OCI-LY1 (cell line): Measurements from ENCODE around the gene LRRC25.

Experiments
- H2AFZ ChIP-seq: fragments of 200-600 bp; sonication (generic), shearing (Covaris generic); 2 replicates; pipeline ENCODE4 v1.6.0; 2014; ENCODE audit warnings: antibody characterized with exemption, mild to moderate bottlenecking, low read length
- H3F3A ChIP-seq: fragments of 200-600 bp; sonication (generic), shearing (Covaris generic); 2 replicates; pipeline ENCODE4 v1.6.0; 2014; ENCODE audit warnings: mild to moderate bottlenecking, antibody characterized with exemption, low read length, moderate library complexity; ENCODE audit not compliant: insufficient read depth
- H3K27ac ChIP-seq: fragments of 200-600 bp; sonication (generic); 2 replicates; pipeline ENCODE4 v1.5.1; 2014; ENCODE audit warnings: low read length, mixed run types, mild to moderate bottlenecking, low read depth; ENCODE audit not compliant: poor library complexity, severe bottlenecking
- H3K27me3 ChIP-seq: fragments of 200-600 bp; sonication (generic); 2 replicates; pipeline ENCODE4 v1.6.0; 2014; ENCODE audit warnings: antibody characterized with exemption, mild to moderate bottlenecking, low read length, moderate library complexity; ENCODE audit not compliant: insufficient read depth
- H3K36me3 ChIP-seq: fragments of 200-600 bp; sonication (generic); 2 replicates; pipeline ENCODE4 v1.6.1; 2014; ENCODE audit warnings: mild to moderate bottlenecking, antibody characterized with exemption, low read length, moderate library complexity, mixed read lengths; ENCODE audit not compliant: insufficient read depth
- H3K4me1 ChIP-seq: fragments of 200-600 bp; sonication (generic); 2 replicates; pipeline ENCODE4 v1.5.1; 2014; ENCODE audit warnings: mild to moderate bottlenecking, low read length, moderate library complexity; ENCODE audit not compliant: insufficient read depth, severe bottlenecking
- H3K4me2 ChIP-seq: fragments of 200-600 bp; sonication (generic), shearing (Covaris generic); 2 replicates; pipeline ENCODE4 v1.6.1; 2014; ENCODE audit warnings: low read length
- H3K4me3 ChIP-seq: fragments of 200-600 bp; sonication (generic); 2 replicates; pipeline ENCODE4 v1.5.1; 2014; ENCODE audit warnings: low read length, low read depth, mild to moderate bottlenecking, mixed read lengths; ENCODE audit not compliant: poor library complexity, severe bottlenecking
- H3K79me2 ChIP-seq: fragments of 200-600 bp; shearing (Covaris generic); 2 replicates; pipeline ENCODE4 v1.6.1; 2016; ENCODE audit warnings: mixed run types, low read length, mixed read lengths; ENCODE audit not compliant: insufficient read depth
- H3K9ac ChIP-seq: fragments of 200-600 bp; sonication (generic), shearing (Covaris generic); 2 replicates; pipeline ENCODE4 v1.6.1; 2014; ENCODE audit warnings: mild to moderate bottlenecking, low read length, mixed read lengths
- H3K9me2 ChIP-seq: fragments of 200-600 bp; sonication (generic), shearing (Covaris generic); 2 replicates; pipeline ENCODE4 v1.6.1; 2014; ENCODE audit warnings: low read depth, mild to moderate bottlenecking, low read length, mixed read lengths
- H3K9me3 ChIP-seq: fragments of 200-600 bp; shearing (Covaris generic); 2 replicates; pipeline ENCODE4 v1.6.1; 2014; ENCODE audit warnings: low read length, mixed read lengths
- H4K20me1 ChIP-seq: fragments of 200-600 bp; sonication (generic), shearing (Covaris generic); 2 replicates; pipeline ENCODE4 v1.6.0; 2016; ENCODE audit warnings: mild to moderate bottlenecking, low read length; ENCODE audit not compliant: insufficient read depth
- EZH2 ChIP-seq: fragments of 200-600 bp; sonication (generic), shearing (Covaris generic); IDR thresholded peaks from 2 replicates; pipeline ENCODE4 v1.8.0; 2017; ENCODE audit warnings: borderline replicate concordance, mixed run types, mild to moderate bottlenecking, antibody characterized with exemption, low read length, moderate library complexity, mixed read lengths
- TF ChIP-seq, protein P1 (sequence below): fragments of 200-600 bp; sonication (generic), shearing (Covaris generic); IDR thresholded peaks from 2 replicates; pipeline ENCODE4 v1.5.1; 2017; ENCODE audit warnings: mild to moderate bottlenecking, antibody characterized with exemption, low read length, moderate library complexity, mixed read lengths

LRRC25 gene

DNA sequence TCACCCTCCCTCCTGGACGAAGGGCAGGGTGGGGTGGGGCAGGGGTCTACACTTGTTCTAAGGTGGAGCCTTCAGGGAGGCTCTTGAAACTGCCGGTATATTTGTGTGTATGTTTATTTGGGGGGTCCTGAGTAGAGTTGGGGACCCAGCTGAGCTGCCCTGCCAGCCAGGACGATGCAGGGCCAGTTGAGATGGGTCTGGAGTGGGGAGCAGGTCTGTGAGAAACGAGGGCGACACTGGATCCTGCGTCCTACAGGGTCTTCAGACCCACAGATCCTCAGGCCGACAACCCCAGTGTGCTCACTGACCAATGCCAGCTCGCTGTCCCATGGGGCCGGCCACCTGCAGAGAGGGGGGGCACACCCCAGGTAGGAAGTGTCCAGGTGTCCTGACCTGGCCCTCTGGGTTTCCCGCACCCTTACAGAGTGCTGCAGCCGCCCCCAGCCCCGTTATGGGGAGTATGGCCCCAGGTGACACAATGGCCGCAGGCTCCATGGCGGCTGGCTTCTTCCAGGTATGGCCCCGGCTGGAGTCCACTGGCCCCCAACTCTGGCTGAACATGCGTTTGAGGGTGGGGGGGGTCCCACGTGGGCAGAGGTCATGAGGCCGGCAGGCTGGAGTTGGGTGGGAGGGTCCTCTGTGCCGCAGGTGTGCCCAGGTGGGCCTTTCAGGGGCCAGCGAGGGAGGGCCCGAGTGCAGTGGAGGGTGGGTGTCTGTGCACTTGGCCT lies 33.2 kb upstream of the LRRC25 start:
- no peak overlapping the region for H2AFZ ChIP-seq
- H3K9ac ChIP-seq = no peak overlapping the region
- no peaks in the 10 kb centered on the region for H3K9me3 ChIP-seq
- H3K79me2 ChIP-seq = no peaks in the 10 kb centered on the region
- TF ChIP-seq, protein P1, sequence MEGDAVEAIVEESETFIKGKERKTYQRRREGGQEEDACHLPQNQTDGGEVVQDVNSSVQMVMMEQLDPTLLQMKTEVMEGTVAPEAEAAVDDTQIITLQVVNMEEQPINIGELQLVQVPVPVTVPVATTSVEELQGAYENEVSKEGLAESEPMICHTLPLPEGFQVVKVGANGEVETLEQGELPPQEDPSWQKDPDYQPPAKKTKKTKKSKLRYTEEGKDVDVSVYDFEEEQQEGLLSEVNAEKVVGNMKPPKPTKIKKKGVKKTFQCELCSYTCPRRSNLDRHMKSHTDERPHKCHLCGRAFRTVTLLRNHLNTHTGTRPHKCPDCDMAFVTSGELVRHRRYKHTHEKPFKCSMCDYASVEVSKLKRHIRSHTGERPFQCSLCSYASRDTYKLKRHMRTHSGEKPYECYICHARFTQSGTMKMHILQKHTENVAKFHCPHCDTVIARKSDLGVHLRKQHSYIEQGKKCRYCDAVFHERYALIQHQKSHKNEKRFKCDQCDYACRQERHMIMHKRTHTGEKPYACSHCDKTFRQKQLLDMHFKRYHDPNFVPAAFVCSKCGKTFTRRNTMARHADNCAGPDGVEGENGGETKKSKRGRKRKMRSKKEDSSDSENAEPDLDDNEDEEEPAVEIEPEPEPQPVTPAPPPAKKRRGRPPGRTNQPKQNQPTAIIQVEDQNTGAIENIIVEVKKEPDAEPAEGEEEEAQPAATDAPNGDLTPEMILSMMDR = no peak
- TF ChIP-seq EZH2 = no peak
- H3K9me2 ChIP-seq = no peaks in the 10 kb centered on the region
- no peaks in the 10 kb centered on the region for H3K36me3 ChIP-seq
- no peaks in the 10 kb centered on the region for H3F3A ChIP-seq
- no peaks in the 10 kb centered on the region; the same call in 1 of the 2 replicates for H3K27me3 ChIP-seq
- no peak overlapping the region for H3K4me2 ChIP-seq
- no peak overlapping the region for H3K27ac ChIP-seq
- H4K20me1 ChIP-seq = no peaks in the 10 kb centered on the region
- peaks cover 24% of the 10 kb centered on the region for H3K4me1 ChIP-seq
- no peak overlapping the region for H3K4me3 ChIP-seq

DNA sequence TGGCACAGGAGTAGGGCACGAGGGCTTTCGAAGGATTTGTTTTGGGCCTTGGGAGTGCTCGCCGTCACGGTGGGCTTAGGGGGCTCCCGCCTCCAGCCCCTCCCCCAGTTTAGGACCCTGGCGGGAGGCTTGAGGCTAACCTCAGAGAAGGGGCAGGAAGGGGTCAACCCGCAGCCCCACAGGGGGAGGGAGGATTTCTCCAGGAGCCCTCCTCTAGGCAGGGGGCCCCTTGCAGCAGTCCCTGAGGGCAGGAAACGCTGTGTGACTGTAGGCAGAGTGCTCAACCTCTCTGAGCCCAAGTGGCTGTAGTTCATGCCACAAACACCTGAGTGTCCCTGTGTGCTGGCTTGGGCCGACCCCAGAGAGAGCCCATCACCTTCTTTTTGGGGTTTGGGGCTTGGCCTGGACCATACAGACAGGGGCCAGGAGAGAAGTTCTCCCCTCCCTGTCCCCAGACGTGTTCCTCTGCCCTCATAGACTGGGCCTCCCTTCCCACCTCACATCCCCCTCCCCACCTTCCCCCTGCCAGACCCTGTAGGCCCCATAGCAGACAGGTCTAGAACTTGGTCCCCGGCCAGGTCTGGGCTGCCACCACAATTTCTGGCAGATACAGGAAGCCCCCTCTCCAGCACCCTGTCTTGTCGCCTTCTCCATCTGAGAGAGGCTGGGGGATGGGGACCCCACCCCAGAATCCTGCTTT lies 32.4 kb upstream of the LRRC25 start:
- peak overlapping the region; percentile 52 for H3K4me3 ChIP-seq
- peak overlapping the region; percentile 66 for H3K4me2 ChIP-seq
- no peaks in the 10 kb centered on the region for H3F3A ChIP-seq
- H3K27me3 ChIP-seq = no peaks in the 10 kb centered on the region; the same call in 1 of the 2 replicates
- no peaks in the 10 kb centered on the region for H4K20me1 ChIP-seq
- H3K9me2 ChIP-seq = no peaks in the 10 kb centered on the region
- TF ChIP-seq, protein P1 = no peak
- TF ChIP-seq EZH2 = no peak
- no peak overlapping the region for H2AFZ ChIP-seq
- peaks cover 24% of the 10 kb centered on the region for H3K4me1 ChIP-seq
- H3K9ac ChIP-seq = no peak overlapping the region
- H3K79me2 ChIP-seq = no peaks in the 10 kb centered on the region
- H3K9me3 ChIP-seq = no peaks in the 10 kb centered on the region
- H3K27ac ChIP-seq = no peak overlapping the region
- no peaks in the 10 kb centered on the region for H3K36me3 ChIP-seq

DNA sequence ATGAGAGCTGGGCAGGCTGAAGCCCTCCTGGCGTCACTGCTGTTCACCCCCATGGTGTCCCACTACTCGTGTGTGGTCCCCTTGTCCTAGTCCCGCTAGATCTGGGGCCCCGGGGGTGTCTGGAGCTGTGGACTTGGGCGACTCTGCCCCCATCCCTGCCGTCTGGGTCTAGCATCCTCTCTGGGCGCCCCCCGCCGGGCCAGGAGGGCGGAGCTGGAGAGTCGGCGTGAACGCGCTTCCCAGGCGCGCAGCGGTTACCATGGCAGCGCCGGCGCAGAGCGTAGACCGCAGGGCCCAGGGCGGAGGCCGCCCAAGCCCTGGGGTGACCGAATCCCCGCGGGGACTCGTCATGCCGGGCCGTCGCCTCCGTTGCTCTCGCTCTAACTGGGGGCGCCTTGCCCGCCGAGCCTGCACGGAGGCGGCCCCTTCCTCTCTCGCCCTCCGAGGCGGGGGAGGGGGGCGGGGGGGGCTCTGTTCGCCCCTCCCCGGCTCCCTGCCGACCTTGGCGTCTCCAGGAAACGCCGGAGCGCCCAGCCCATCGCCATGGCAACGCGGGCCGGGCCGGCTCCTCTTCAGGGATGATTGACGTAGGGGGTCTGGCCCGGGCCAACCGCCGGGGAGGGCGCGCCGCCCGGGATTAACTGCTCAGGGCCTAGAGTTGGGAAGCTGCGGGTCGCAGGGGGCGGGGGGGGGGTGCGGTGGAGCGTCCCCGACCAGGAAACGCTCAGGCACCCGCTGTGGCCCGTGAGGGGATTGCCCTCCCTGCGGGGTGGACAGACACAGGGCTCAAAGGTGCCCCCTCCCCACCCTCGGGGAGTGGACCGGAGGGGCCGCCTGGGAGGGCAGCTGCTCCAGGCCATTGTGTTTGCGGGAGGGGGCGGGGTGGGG lies 31.6 kb upstream of the LRRC25 start:
- Histone ChIP-seq H3K27me3 (no peaks in the 10 kb centered on the region; the same call in 1 of the 2 replicates), H3K9me3 (no peaks in the 10 kb centered on the region), H3K9ac (no peak overlapping the region), H3K4me2 (peak overlapping the region; percentile 66), H3K79me2 (no peaks in the 10 kb centered on the region), H3K9me2 (no peaks in the 10 kb centered on the region), H3K36me3 (no peaks in the 10 kb centered on the region), H3K4me3 (peak overlapping the region; percentile 52), H4K20me1 (no peaks in the 10 kb centered on the region), H3K27ac (no peak overlapping the region), H2AFZ (no peak overlapping the region), H3F3A (no peaks in the 10 kb centered on the region), H3K4me1 (peaks cover 24% of the 10 kb centered on the region)
- no peak for TF ChIP-seq EZH2
- TF ChIP-seq, protein P1 = no peak
